Inferior parietal cortex (tissue), 1 donor: ENCODE measurements around the gene PCGF1.
"Not testable (repeated sequence)": the region's sequence is repeated elsewhere in the genome, so short reads cannot be mapped to it uniquely, and the experiment has no call there.

Source experiments
- DNase-seq: peaks from one replicate; pipeline ENCODE4 v3.0.0-alpha.2; 2016; ENCODE audit errors: extremely low spot score

PCGF1 gene

DNA sequence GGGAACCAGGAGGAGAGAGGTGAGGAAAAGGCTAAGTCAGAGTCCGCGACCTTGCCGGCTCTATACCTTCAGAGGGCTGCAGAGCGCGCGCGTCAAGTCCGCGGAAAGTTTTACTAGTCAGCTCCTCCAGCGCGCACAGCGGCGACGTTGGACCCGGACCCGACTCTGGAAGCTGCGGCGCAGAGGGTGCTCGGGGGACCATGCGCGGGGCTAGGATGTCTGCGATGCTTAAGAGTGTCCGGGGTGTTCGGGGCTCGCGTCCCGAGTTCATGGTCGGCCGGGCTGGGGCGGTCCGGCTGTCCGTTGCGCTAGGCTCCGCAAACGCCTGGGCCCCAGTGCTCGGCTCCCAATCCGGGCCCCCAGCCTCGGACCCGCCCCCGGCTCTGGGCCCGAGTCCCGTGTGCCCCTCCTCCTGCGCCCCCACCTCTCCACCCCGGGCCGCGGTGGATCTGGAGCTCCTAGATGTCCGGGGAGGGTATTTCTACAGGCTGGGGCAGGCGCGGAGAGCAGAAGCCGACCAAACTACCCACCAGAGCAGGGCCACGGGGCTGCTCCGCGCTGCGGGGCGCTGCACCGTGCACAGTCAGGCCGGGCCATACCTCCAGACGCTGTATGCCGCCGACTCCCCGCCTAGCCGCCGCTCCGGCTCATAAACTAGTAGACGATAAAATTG is 8.1 kb downstream of the PCGF1 start, which contains the start of gene LBX2:
Gene LBX2, minus strand, starts transcription at position 337 of the 673 bp plus-strand sequence. Its CDS starts 66 bp downstream, at position 271.
- DNase-seq, result no peak

GRCh38 chr2:74498500-74499266 is 8.8 kb downstream of the PCGF1 start:
- no peak for DNase-seq

- no peak for DNase-seq
These were observed 9.6 kb downstream of the PCGF1 start for GRCh38 chr2:74497777-74498499.

- no peak for DNase-seq
These were observed 10.3 kb downstream of the PCGF1 start for GRCh38 chr2:74496997-74497776.

DNA sequence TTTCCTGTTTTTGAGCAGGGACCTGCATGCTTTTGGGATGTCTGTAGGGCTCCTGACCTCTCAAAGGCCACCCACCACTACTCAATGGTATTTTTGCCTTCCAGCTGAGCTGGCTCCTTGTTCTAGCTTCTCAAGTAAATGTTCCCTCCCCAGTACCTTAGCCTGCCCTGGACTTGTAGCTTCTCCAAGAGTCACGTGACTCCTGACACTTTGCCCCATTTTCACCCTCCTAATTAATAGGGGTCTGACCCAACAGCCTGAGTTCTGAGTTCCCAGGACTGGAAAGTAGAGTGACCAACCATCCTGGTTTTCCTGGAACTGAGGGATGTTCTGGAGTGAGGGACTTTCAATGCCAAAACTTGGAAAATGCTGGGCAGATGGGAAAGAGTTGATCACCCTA is 12.1 kb downstream of the PCGF1 start:
- no peak for DNase-seq

GRCh38 chr2:74493546-74493945 is 13.9 kb downstream of the PCGF1 start:
- DNase-seq, result no peak

GRCh38 chr2:74491648-74492544 is 15.6 kb downstream of the PCGF1 start:
- DNase-seq, result no peak

GRCh38 chr2:74489906-74490305 is 17.6 kb downstream of the PCGF1 start:
- no peak for DNase-seq

- no peak for DNase-seq
These were observed 18.6 kb downstream of the PCGF1 start for GRCh38 chr2:74488643-74489481.

DNA sequence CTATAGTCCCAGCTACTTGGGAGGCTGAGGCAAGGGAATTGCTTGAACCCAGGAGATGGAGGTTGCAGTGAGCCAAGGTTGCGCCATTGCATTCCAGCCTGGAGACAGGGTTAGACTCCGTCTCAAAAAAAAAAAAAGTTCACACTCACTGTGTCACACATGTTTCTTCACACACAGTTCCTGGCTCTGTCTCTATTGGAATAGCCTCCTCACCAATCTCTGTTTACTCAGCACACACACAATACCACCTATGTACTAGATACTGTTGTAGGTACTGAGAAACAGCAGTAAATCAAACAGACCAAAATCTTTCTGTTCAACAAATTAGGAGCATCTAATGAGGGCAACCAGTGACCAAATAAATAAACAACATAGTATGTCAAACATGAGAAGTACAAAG is 21.4 kb downstream of the PCGF1 start:
- no peak for DNase-seq

GRCh38 chr2:74483675-74484164 is 23.8 kb downstream of the PCGF1 start:
- not testable (repeated sequence) for DNase-seq

GRCh38 chr2:74482801-74483674 is 24.5 kb downstream of the PCGF1 start, which contains the start of the genes CCDC142 and TTC31:
CCDC142 (minus strand) TSS chr2:74482998; CDS start chr2:74482837, 161 bp downstream.
TTC31 (plus strand) TSS chr2:74483081; CDS start chr2:74483096, 15 bp downstream.
- peak; percentile 96 for DNase-seq

- DNase-seq, result no peak
These were observed 25.3 kb downstream of the PCGF1 start for GRCh38 chr2:74481961-74482800.

GRCh38 chr2:74481431-74481830 is 26.1 kb downstream of the PCGF1 start:
- no peak for DNase-seq

- no peak for DNase-seq
These were observed 32.6 kb downstream of the PCGF1 start for GRCh38 chr2:74474899-74475298.

GRCh38 chr2:74474481-74474880 is 33.0 kb downstream of the PCGF1 start:
- no peak for DNase-seq

GRCh38 chr2:74472945-74473258 is 34.6 kb downstream of the PCGF1 start:
- DNase-seq, result no peak
